ENCODE results near the gene ERMARD. TPM values are rescaled to one million over a fixed set of nuclear protein-coding genes. Genes with fewer than 3 reads are reported as not detected.

Gene ERMARD
- total and polyA plus RNA-seq, 2 donors (not counting 1 experiment from before 2014, with no cell fraction given) = 22.0 to 32.5 TPM

GRCh38 chr6:169725125-169726048, 26.0 kb upstream of the ERMARD start:
- peak; percentile 74 to 91 for DNase-seq (ENCODE audit: low read depth in 2 of 2)
- H3K9ac ChIP-seq (ENCODE audit: insufficient read depth, low read length) = peak overlapping the region; percentile 88

GRCh38 chr6:169726049-169726400, 25.4 kb upstream of the ERMARD start:
- Histone ChIP-seq H3K36me3 (ENCODE audit: control insufficient read depth, insufficient read depth, low read length) (no peaks in the 10 kb centered on the region), H3K27me3 (ENCODE audit: control insufficient read depth, insufficient read depth, low read length) (no peaks in the 10 kb centered on the region), H3K4me2 (ENCODE audit: extremely low read depth, insufficient read depth, low read length) (no peak overlapping the region), H3K9ac (ENCODE audit: insufficient read depth, low read length) (no peak overlapping the region), H3K4me3 (replicated peaks in 1 of 4; ENCODE audit: control extremely low read depth in 1 of 4, insufficient read depth in 1 of 4, low read depth in 3 of 4, low read length in 4 of 4) (no peak overlapping the region), H3K27ac (ENCODE audit: insufficient read depth, low read length) (no peak overlapping the region), H3K9me3 (ENCODE audit: control insufficient read depth, insufficient read depth, low read depth, low read length) (no peaks in the 10 kb centered on the region), H3K4me1 (ENCODE audit: control insufficient read depth, extremely low read depth, insufficient read depth, low read length) (peaks cover 2% of the 10 kb centered on the region), H3K79me2 (ENCODE audit: control insufficient read depth, insufficient read depth, low read length) (peaks cover 15% of the 10 kb centered on the region), H4K20me1 (ENCODE audit: control insufficient read depth, extremely low read depth, insufficient read depth, low read length) (no peaks in the 10 kb centered on the region), H2AFZ (ENCODE audit: low read length) (no peak overlapping the region)
- DNase-seq (ENCODE audit: low read depth in 2 of 2) = no peak
- no peak for TF ChIP-seq EZH2 (IDR thresholded peaks at IDR 0.05; ENCODE audit: low read length, missing control alignments)
- TF ChIP-seq CTCF (conservative IDR thresholded peaks at IDR 0.05 in 1 of 2, IDR thresholded peaks at IDR 0.05 in 1 of 2; ENCODE audit: low read depth in 1 of 2, low read length in 2 of 2) = no peak

More at GRCh38 chr6:169725125-169726048, 26.0 kb upstream of the ERMARD start:
- Histone ChIP-seq H2AFZ (ENCODE audit: low read length) (peak overlapping the region; percentile 63), H3K27ac (ENCODE audit: insufficient read depth, low read length) (peak overlapping the region; percentile 87), H3K4me2 (ENCODE audit: extremely low read depth, insufficient read depth, low read length) (peak overlapping the region; percentile 88), H3K4me3 (replicated peaks in 1 of 4; ENCODE audit: control extremely low read depth in 1 of 4, insufficient read depth in 1 of 4, low read depth in 3 of 4, low read length in 4 of 4) (peak overlapping the region; percentile 50 to 61 (median 54)), H3K9me3 (ENCODE audit: control insufficient read depth, insufficient read depth, low read depth, low read length) (no peaks in the 10 kb centered on the region), H3K4me1 (ENCODE audit: control insufficient read depth, extremely low read depth, insufficient read depth, low read length) (peaks cover 2% of the 10 kb centered on the region), H3K79me2 (ENCODE audit: control insufficient read depth, insufficient read depth, low read length) (peaks cover 20% of the 10 kb centered on the region), H3K36me3 (ENCODE audit: control insufficient read depth, insufficient read depth, low read length) (no peaks in the 10 kb centered on the region), H3K27me3 (ENCODE audit: control insufficient read depth, insufficient read depth, low read length) (no peaks in the 10 kb centered on the region), H4K20me1 (ENCODE audit: control insufficient read depth, extremely low read depth, insufficient read depth, low read length) (no peaks in the 10 kb centered on the region)
- TF ChIP-seq CTCF (conservative IDR thresholded peaks at IDR 0.05 in 1 of 2, IDR thresholded peaks at IDR 0.05 in 1 of 2; ENCODE audit: low read depth in 1 of 2, low read length in 2 of 2) (no peak), EZH2 (IDR thresholded peaks at IDR 0.05; ENCODE audit: low read length, missing control alignments) (no peak)

GRCh38 chr6:169726963-169727362, 24.5 kb upstream of the ERMARD start:
- Histone ChIP-seq H2AFZ (ENCODE audit: low read length) (no peak overlapping the region), H3K9ac (ENCODE audit: insufficient read depth, low read length) (no peak overlapping the region), H3K9me3 (ENCODE audit: control insufficient read depth, insufficient read depth, low read depth, low read length) (no peaks in the 10 kb centered on the region), H3K4me3 (replicated peaks in 1 of 4; ENCODE audit: control extremely low read depth in 1 of 4, insufficient read depth in 1 of 4, low read depth in 3 of 4, low read length in 4 of 4) (no peak overlapping the region), H4K20me1 (ENCODE audit: control insufficient read depth, extremely low read depth, insufficient read depth, low read length) (no peaks in the 10 kb centered on the region), H3K79me2 (ENCODE audit: control insufficient read depth, insufficient read depth, low read length) (peaks cover 6% of the 10 kb centered on the region), H3K36me3 (ENCODE audit: control insufficient read depth, insufficient read depth, low read length) (no peaks in the 10 kb centered on the region), H3K4me2 (ENCODE audit: extremely low read depth, insufficient read depth, low read length) (no peak overlapping the region), H3K4me1 (ENCODE audit: control insufficient read depth, extremely low read depth, insufficient read depth, low read length) (peaks cover 2% of the 10 kb centered on the region), H3K27ac (ENCODE audit: insufficient read depth, low read length) (no peak overlapping the region), H3K27me3 (ENCODE audit: control insufficient read depth, insufficient read depth, low read length) (no peaks in the 10 kb centered on the region)
- no peak for DNase-seq (ENCODE audit: low read depth in 2 of 2)
- TF ChIP-seq CTCF (conservative IDR thresholded peaks at IDR 0.05 in 1 of 2, IDR thresholded peaks at IDR 0.05 in 1 of 2; ENCODE audit: low read depth in 1 of 2, low read length in 2 of 2) (no peak), EZH2 (IDR thresholded peaks at IDR 0.05; ENCODE audit: low read length, missing control alignments) (no peak)
